ENCODE data around the gene CHAC2.

DNA sequence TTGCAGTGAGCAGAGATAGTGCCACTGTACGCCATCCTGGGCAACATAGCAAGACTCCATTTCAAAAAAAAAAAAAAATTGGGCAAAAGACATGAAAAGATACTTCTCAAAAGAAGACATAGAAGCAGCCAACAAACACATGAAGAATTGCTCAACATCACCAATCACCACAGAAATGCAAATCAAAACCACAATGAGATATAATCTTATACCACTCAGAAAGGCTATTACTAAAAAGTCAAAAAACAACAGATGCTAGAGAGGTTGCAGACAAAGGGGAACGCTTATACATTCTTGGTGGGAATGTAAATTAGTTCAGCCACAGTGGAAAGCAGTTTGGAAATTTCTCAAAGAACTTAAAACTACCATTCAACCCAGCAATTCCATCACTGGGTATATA, 43.1 kb upstream of the CHAC2 start:
- TF ChIP-seq, protein P1, sequence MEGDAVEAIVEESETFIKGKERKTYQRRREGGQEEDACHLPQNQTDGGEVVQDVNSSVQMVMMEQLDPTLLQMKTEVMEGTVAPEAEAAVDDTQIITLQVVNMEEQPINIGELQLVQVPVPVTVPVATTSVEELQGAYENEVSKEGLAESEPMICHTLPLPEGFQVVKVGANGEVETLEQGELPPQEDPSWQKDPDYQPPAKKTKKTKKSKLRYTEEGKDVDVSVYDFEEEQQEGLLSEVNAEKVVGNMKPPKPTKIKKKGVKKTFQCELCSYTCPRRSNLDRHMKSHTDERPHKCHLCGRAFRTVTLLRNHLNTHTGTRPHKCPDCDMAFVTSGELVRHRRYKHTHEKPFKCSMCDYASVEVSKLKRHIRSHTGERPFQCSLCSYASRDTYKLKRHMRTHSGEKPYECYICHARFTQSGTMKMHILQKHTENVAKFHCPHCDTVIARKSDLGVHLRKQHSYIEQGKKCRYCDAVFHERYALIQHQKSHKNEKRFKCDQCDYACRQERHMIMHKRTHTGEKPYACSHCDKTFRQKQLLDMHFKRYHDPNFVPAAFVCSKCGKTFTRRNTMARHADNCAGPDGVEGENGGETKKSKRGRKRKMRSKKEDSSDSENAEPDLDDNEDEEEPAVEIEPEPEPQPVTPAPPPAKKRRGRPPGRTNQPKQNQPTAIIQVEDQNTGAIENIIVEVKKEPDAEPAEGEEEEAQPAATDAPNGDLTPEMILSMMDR (IDR thresholded peaks at IDR 0.05; ENCODE audit: low read depth, low read length) = no peak
- TF ChIP-seq EZH2phosphoT487 (IDR thresholded peaks at IDR 0.05; ENCODE audit: low read depth) = no peak

Measured in OCI-LY3 (cell line).